OCI-LY1 (cell line): ENCODE data around the gene MKKS.
"Not testable (repeated sequence)": the region's sequence is repeated elsewhere in the genome, so short reads cannot be mapped to it uniquely, and the experiment has no call there.

Experiments
- H2AFZ ChIP-seq: fragments of 200-600 bp; sonication (generic), shearing (Covaris generic); 2 replicates; pipeline ENCODE4 v1.6.0; 2014; ENCODE audit warnings: antibody characterized with exemption, mild to moderate bottlenecking, low read length
- H3F3A ChIP-seq: fragments of 200-600 bp; sonication (generic), shearing (Covaris generic); 2 replicates; pipeline ENCODE4 v1.6.0; 2014; ENCODE audit warnings: mild to moderate bottlenecking, antibody characterized with exemption, low read length, moderate library complexity; ENCODE audit not compliant: insufficient read depth
- H3K27ac ChIP-seq: fragments of 200-600 bp; sonication (generic); 2 replicates; pipeline ENCODE4 v1.5.1; 2014; ENCODE audit warnings: low read length, mixed run types, mild to moderate bottlenecking, low read depth; ENCODE audit not compliant: poor library complexity, severe bottlenecking
- H3K27me3 ChIP-seq: fragments of 200-600 bp; sonication (generic); 2 replicates; pipeline ENCODE4 v1.6.0; 2014; ENCODE audit warnings: antibody characterized with exemption, mild to moderate bottlenecking, low read length, moderate library complexity; ENCODE audit not compliant: insufficient read depth
- H3K36me3 ChIP-seq: fragments of 200-600 bp; sonication (generic); 2 replicates; pipeline ENCODE4 v1.6.1; 2014; ENCODE audit warnings: mild to moderate bottlenecking, antibody characterized with exemption, low read length, moderate library complexity, mixed read lengths; ENCODE audit not compliant: insufficient read depth
- H3K4me1 ChIP-seq: fragments of 200-600 bp; sonication (generic); 2 replicates; pipeline ENCODE4 v1.5.1; 2014; ENCODE audit warnings: mild to moderate bottlenecking, low read length, moderate library complexity; ENCODE audit not compliant: insufficient read depth, severe bottlenecking
- H3K4me2 ChIP-seq: fragments of 200-600 bp; sonication (generic), shearing (Covaris generic); 2 replicates; pipeline ENCODE4 v1.6.1; 2014; ENCODE audit warnings: low read length
- H3K4me3 ChIP-seq: fragments of 200-600 bp; sonication (generic); 2 replicates; pipeline ENCODE4 v1.5.1; 2014; ENCODE audit warnings: low read length, low read depth, mild to moderate bottlenecking, mixed read lengths; ENCODE audit not compliant: poor library complexity, severe bottlenecking
- H3K79me2 ChIP-seq: fragments of 200-600 bp; shearing (Covaris generic); 2 replicates; pipeline ENCODE4 v1.6.1; 2016; ENCODE audit warnings: mixed run types, low read length, mixed read lengths; ENCODE audit not compliant: insufficient read depth
- H3K9ac ChIP-seq: fragments of 200-600 bp; sonication (generic), shearing (Covaris generic); 2 replicates; pipeline ENCODE4 v1.6.1; 2014; ENCODE audit warnings: mild to moderate bottlenecking, low read length, mixed read lengths
- H3K9me2 ChIP-seq: fragments of 200-600 bp; sonication (generic), shearing (Covaris generic); 2 replicates; pipeline ENCODE4 v1.6.1; 2014; ENCODE audit warnings: low read depth, mild to moderate bottlenecking, low read length, mixed read lengths
- H3K9me3 ChIP-seq: fragments of 200-600 bp; shearing (Covaris generic); 2 replicates; pipeline ENCODE4 v1.6.1; 2014; ENCODE audit warnings: low read length, mixed read lengths
- H4K20me1 ChIP-seq: fragments of 200-600 bp; sonication (generic), shearing (Covaris generic); 2 replicates; pipeline ENCODE4 v1.6.0; 2016; ENCODE audit warnings: mild to moderate bottlenecking, low read length; ENCODE audit not compliant: insufficient read depth
- EZH2 ChIP-seq: fragments of 200-600 bp; sonication (generic), shearing (Covaris generic); IDR thresholded peaks from 2 replicates; pipeline ENCODE4 v1.8.0; 2017; ENCODE audit warnings: borderline replicate concordance, mixed run types, mild to moderate bottlenecking, antibody characterized with exemption, low read length, moderate library complexity, mixed read lengths
- TF ChIP-seq, protein P1 (sequence below): fragments of 200-600 bp; sonication (generic), shearing (Covaris generic); IDR thresholded peaks from 2 replicates; pipeline ENCODE4 v1.5.1; 2017; ENCODE audit warnings: mild to moderate bottlenecking, antibody characterized with exemption, low read length, moderate library complexity, mixed read lengths

MKKS gene

DNA sequence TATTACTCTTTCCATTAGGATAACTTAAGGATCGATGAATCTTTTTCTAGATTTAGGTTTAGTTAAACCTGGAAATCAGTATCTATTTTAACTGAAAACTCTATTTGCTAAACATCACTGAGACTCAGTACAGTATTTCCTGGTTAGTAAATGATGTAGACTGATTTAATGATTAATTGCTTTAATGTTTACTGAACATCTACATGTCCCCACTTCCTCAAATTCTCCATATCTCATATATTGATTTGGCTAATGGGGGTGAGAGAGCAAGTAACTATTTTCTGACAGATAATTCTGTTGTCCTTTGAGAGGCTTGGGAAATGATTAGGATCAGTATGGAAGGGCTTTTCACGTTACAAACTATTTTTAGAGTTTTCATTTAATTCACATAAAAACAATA lies 10.3 kb downstream of the MKKS start:
- Histone ChIP-seq H3F3A (no peaks in the 10 kb centered on the region), H3K4me1 (no peaks in the 10 kb centered on the region), H3K9ac (no peak overlapping the region), H3K36me3 (peaks cover 36% of the 10 kb centered on the region), H3K9me3 (no peaks in the 10 kb centered on the region), H4K20me1 (no peaks in the 10 kb centered on the region), H3K4me2 (no peak overlapping the region), H3K4me3 (no peak overlapping the region), H3K9me2 (no peaks in the 10 kb centered on the region), H3K27me3 (no peaks in the 10 kb centered on the region), H3K79me2 (peaks cover 28% of the 10 kb centered on the region), H3K27ac (no peak overlapping the region), H2AFZ (no peak overlapping the region)
- TF ChIP-seq EZH2: no peak
- TF ChIP-seq, protein P1, sequence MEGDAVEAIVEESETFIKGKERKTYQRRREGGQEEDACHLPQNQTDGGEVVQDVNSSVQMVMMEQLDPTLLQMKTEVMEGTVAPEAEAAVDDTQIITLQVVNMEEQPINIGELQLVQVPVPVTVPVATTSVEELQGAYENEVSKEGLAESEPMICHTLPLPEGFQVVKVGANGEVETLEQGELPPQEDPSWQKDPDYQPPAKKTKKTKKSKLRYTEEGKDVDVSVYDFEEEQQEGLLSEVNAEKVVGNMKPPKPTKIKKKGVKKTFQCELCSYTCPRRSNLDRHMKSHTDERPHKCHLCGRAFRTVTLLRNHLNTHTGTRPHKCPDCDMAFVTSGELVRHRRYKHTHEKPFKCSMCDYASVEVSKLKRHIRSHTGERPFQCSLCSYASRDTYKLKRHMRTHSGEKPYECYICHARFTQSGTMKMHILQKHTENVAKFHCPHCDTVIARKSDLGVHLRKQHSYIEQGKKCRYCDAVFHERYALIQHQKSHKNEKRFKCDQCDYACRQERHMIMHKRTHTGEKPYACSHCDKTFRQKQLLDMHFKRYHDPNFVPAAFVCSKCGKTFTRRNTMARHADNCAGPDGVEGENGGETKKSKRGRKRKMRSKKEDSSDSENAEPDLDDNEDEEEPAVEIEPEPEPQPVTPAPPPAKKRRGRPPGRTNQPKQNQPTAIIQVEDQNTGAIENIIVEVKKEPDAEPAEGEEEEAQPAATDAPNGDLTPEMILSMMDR: no peak

DNA sequence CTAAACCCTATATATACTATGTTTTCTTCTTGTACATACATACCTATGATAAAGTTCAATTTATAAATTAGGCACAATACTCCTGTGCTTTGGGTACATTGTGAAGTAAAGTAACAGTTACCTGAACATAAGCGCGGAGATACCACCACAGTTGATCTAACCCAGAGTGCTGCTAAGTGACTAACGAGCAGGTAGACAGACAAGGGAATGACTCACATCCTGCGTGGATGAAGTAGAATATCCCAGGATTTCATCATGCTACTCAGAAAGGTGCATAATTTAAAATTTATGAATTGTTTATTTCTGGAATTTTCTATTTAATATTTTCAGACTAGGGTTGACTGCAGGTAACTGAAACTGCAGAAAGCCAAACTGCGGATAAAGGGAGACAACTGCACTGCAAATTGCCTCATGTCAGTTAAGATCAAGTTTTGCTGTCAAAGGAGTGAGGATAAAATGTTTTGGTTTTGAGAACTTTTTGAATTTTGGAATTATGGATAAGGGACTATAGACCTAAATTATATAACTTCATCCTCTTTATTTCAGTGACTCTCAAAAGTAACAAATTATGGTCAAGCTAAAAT lies 14.4 kb downstream of the MKKS start:
- H3F3A ChIP-seq: no peaks in the 10 kb centered on the region
- no peaks in the 10 kb centered on the region for H3K9me2 ChIP-seq
- no peaks in the 10 kb centered on the region for H3K4me1 ChIP-seq
- H3K9me3 ChIP-seq: no peaks in the 10 kb centered on the region
- H3K27ac ChIP-seq: no peak overlapping the region
- no peak overlapping the region for H3K4me3 ChIP-seq
- no peak overlapping the region for H2AFZ ChIP-seq
- no peak overlapping the region for H3K4me2 ChIP-seq
- H3K79me2 ChIP-seq: peaks cover 16% of the 10 kb centered on the region
- H3K36me3 ChIP-seq: peaks cover 49% of the 10 kb centered on the region
- no peak overlapping the region for H3K9ac ChIP-seq
- no peaks in the 10 kb centered on the region for H4K20me1 ChIP-seq
- no peak for TF ChIP-seq EZH2
- TF ChIP-seq, protein P1: no peak
- no peaks in the 10 kb centered on the region for H3K27me3 ChIP-seq

DNA sequence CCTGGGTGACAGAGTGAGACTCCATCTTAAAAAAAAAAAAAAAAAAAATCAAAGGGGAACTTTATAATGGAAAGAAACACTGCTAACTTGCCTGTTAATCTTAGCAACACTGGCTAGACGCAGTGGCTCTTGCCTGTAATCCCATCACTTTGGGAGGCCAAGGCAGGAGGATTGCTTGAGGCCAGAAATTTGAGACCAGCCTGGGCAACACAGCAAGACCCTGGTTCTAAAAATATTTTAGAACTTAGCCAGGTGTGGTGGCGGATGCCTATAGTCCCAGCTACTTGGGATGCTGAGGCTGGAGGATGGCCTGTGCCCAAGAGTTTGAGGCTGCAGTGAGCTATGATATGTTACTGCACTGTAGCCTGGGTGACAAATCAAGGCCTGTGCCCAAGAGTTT lies 16.8 kb downstream of the MKKS start:
- not testable (repeated sequence) for H3K9ac ChIP-seq, H3K9me3 ChIP-seq, H3K4me2 ChIP-seq, H4K20me1 ChIP-seq, H3F3A ChIP-seq, H3K4me3 ChIP-seq, H2AFZ ChIP-seq, H3K4me1 ChIP-seq, H3K9me2 ChIP-seq, H3K79me2 ChIP-seq, H3K27me3 ChIP-seq, H3K27ac ChIP-seq
- H3K36me3 ChIP-seq: peaks cover 55% of the 10 kb centered on the region; the same call in 1 of the 2 replicates

DNA sequence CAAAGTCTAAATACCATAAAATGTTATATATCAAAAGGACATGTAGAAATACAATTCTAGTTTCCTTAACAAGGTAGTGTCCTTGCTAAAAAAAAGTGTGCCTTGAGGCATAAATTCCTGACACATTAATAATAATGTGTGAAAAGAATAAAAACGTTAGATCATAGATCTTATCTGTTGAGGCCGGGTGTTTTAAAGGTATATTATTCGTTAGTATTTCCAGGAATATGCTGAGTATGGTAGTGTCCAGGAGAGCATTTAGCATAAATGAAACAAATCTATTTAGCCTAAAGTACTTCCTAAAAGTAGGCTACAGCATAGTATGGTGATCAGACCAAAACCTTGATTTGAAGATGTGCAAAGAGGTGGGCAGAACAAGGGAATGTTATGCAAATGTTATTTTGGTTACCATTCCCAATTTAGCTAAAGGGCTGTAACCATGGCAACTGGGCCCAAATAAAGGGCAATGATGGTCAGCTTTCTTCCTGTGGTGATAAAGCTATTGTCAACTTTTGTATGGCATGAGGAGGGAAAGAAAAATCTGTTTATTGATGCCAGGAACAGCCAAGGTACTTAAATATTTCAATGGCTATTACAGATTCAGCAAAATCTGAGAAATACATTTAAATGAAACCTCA lies 18.9 kb downstream of the MKKS start:
- Histone ChIP-seq H3K4me1 (no peaks in the 10 kb centered on the region), H3K36me3 (peaks cover 56% of the 10 kb centered on the region; the same call in 1 of the 2 replicates), H3K27me3 (no peaks in the 10 kb centered on the region), H3K27ac (no peak overlapping the region), H3K9ac (no peak overlapping the region), H3F3A (no peaks in the 10 kb centered on the region), H3K9me3 (no peaks in the 10 kb centered on the region), H2AFZ (no peak overlapping the region), H3K9me2 (no peaks in the 10 kb centered on the region), H4K20me1 (no peaks in the 10 kb centered on the region), H3K4me3 (no peak overlapping the region), H3K4me2 (no peak overlapping the region), H3K79me2 (no peaks in the 10 kb centered on the region)
- no peak for TF ChIP-seq EZH2
